Measurements from ENCODE around the gene ATP7A. TPM values are rescaled to one million over a fixed set of nuclear protein-coding genes. Genes with fewer than 3 reads are reported as not detected.

The ATP7A gene
- polyA plus RNA-seq, 1 donor from 2014 or later, result 6.2 TPM

DNA sequence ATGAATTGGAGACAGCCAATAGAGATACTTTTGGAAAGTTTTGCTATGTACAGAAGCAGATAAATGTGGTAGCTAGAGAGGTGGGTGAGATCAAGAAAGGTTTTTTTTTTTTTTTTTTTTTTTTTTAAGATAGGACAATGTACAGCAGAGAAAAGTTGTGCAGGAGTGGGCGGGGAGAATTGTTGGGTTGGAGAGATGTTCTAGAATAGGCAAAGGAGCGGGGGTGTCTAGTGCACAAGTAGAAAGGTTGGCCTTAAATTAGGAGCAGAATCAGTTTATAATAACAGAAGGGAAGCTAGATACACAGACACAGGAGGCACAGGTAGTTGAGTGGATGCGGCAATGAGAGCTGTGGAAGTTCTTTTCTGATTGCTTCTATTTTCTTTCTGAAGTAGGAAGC lies 127.4 kb downstream of the ATP7A start:
- H3K36me3 ChIP-seq (ENCODE audit: insufficient read depth, low read length), result no peaks in the 10 kb centered on the region
- no peak overlapping the region for H2AFZ ChIP-seq (ENCODE audit: low read depth, low read length)
- TF ChIP-seq, protein P1, sequence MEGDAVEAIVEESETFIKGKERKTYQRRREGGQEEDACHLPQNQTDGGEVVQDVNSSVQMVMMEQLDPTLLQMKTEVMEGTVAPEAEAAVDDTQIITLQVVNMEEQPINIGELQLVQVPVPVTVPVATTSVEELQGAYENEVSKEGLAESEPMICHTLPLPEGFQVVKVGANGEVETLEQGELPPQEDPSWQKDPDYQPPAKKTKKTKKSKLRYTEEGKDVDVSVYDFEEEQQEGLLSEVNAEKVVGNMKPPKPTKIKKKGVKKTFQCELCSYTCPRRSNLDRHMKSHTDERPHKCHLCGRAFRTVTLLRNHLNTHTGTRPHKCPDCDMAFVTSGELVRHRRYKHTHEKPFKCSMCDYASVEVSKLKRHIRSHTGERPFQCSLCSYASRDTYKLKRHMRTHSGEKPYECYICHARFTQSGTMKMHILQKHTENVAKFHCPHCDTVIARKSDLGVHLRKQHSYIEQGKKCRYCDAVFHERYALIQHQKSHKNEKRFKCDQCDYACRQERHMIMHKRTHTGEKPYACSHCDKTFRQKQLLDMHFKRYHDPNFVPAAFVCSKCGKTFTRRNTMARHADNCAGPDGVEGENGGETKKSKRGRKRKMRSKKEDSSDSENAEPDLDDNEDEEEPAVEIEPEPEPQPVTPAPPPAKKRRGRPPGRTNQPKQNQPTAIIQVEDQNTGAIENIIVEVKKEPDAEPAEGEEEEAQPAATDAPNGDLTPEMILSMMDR (IDR thresholded peaks at IDR 0.05; ENCODE audit: poor library complexity, severe bottlenecking), result no peak
- no peak for TF ChIP-seq SMC3 (conservative IDR thresholded peaks at IDR 0.05; ENCODE audit: poor library complexity)
- TF ChIP-seq RAD21 (conservative IDR thresholded peaks at IDR 0.05), result no peak
- TF ChIP-seq, protein P2, sequence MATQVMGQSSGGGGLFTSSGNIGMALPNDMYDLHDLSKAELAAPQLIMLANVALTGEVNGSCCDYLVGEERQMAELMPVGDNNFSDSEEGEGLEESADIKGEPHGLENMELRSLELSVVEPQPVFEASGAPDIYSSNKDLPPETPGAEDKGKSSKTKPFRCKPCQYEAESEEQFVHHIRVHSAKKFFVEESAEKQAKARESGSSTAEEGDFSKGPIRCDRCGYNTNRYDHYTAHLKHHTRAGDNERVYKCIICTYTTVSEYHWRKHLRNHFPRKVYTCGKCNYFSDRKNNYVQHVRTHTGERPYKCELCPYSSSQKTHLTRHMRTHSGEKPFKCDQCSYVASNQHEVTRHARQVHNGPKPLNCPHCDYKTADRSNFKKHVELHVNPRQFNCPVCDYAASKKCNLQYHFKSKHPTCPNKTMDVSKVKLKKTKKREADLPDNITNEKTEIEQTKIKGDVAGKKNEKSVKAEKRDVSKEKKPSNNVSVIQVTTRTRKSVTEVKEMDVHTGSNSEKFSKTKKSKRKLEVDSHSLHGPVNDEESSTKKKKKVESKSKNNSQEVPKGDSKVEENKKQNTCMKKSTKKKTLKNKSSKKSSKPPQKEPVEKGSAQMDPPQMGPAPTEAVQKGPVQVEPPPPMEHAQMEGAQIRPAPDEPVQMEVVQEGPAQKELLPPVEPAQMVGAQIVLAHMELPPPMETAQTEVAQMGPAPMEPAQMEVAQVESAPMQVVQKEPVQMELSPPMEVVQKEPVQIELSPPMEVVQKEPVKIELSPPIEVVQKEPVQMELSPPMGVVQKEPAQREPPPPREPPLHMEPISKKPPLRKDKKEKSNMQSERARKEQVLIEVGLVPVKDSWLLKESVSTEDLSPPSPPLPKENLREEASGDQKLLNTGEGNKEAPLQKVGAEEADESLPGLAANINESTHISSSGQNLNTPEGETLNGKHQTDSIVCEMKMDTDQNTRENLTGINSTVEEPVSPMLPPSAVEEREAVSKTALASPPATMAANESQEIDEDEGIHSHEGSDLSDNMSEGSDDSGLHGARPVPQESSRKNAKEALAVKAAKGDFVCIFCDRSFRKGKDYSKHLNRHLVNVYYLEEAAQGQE (IDR thresholded peaks at IDR 0.05; ENCODE audit: borderline replicate concordance), result no peak
- no peak for TF ChIP-seq TAF1 (IDR thresholded peaks at IDR 0.05; ENCODE audit: low read depth)
- no peak for TF ChIP-seq EP300 (conservative IDR thresholded peaks at IDR 0.05; ENCODE audit: poor library complexity, severe bottlenecking)
- TF ChIP-seq EZH2 (IDR thresholded peaks at IDR 0.05; ENCODE audit: borderline replicate concordance, insufficient read depth, low read length, poor library complexity, severe bottlenecking), result no peak
- no peak for TF ChIP-seq MXI1 (conservative IDR thresholded peaks at IDR 0.05; ENCODE audit: poor library complexity, severe bottlenecking)
- no peak overlapping the region for H3K4me3 ChIP-seq (ENCODE audit: low read length)
- no peak overlapping the region for H3K4me2 ChIP-seq (ENCODE audit: low read length)
- H3F3A ChIP-seq (ENCODE audit: insufficient read depth, low read length, poor library complexity, severe bottlenecking), result no peaks in the 10 kb centered on the region
- H3K9ac ChIP-seq (ENCODE audit: low read length), result no peak overlapping the region
- no peaks in the 10 kb centered on the region for H4K20me1 ChIP-seq (ENCODE audit: insufficient read depth)
- H3K9me3 ChIP-seq (ENCODE audit: low read length), result no peaks in the 10 kb centered on the region
- H3K27ac ChIP-seq (ENCODE audit: low read length), result no peak overlapping the region
- H3K9me2 ChIP-seq (ENCODE audit: insufficient read depth, low read length), result no peaks in the 10 kb centered on the region
- no peaks in the 10 kb centered on the region for H3K79me2 ChIP-seq (replicated peaks; ENCODE audit: insufficient read depth, low read length)
- no peaks in the 10 kb centered on the region for H3K27me3 ChIP-seq (ENCODE audit: insufficient read depth, low read depth, low read length)

DNA sequence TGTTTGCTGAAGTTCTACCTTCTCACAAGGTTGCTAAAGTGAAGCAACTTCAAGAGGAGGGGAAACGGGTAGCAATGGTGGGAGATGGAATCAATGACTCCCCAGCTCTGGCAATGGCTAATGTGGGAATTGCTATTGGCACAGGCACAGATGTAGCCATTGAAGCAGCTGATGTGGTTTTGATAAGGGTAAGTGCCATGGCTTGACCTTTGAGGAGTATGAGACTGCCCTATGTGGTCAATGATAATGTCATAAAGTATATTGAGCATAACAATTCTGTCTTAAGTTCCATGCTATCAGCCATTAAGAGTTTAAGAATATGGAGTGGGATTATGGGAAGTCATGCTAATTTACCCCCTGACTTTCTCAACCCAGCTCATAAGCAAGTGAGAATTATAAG lies 132.1 kb downstream of the ATP7A start:
- H3K36me3 ChIP-seq (ENCODE audit: insufficient read depth, low read length), result no peaks in the 10 kb centered on the region
- H3K9ac ChIP-seq (ENCODE audit: low read length), result no peak overlapping the region
- no peak for TF ChIP-seq EP300 (conservative IDR thresholded peaks at IDR 0.05; ENCODE audit: poor library complexity, severe bottlenecking)
- TF ChIP-seq SMC3 (conservative IDR thresholded peaks at IDR 0.05; ENCODE audit: poor library complexity), result no peak
- TF ChIP-seq, protein P2 (IDR thresholded peaks at IDR 0.05; ENCODE audit: borderline replicate concordance), result no peak
- no peak for TF ChIP-seq TAF1 (IDR thresholded peaks at IDR 0.05; ENCODE audit: low read depth)
- no peak for TF ChIP-seq POLR2AphosphoS5 (IDR thresholded peaks at IDR 0.05)
- TF ChIP-seq RAD21 (conservative IDR thresholded peaks at IDR 0.05), result no peak
- H4K20me1 ChIP-seq (ENCODE audit: insufficient read depth), result no peaks in the 10 kb centered on the region
- H3K27me3 ChIP-seq (ENCODE audit: insufficient read depth, low read depth, low read length), result no peaks in the 10 kb centered on the region
- no peaks in the 10 kb centered on the region for H3K79me2 ChIP-seq (replicated peaks; ENCODE audit: insufficient read depth, low read length)
- no peak overlapping the region for H3K4me2 ChIP-seq (ENCODE audit: low read length)
- no peaks in the 10 kb centered on the region for H3K9me3 ChIP-seq (ENCODE audit: low read length)
- no peak overlapping the region for H3K4me3 ChIP-seq (ENCODE audit: low read length)
- H2AFZ ChIP-seq (ENCODE audit: low read depth, low read length), result no peak overlapping the region
- H3K9me2 ChIP-seq (ENCODE audit: insufficient read depth, low read length), result no peaks in the 10 kb centered on the region
- no peaks in the 10 kb centered on the region for H3F3A ChIP-seq (ENCODE audit: insufficient read depth, low read length, poor library complexity, severe bottlenecking)
- H3K27ac ChIP-seq (ENCODE audit: low read length), result no peak overlapping the region

All from neural cell (in vitro differentiated cells).